Activated CD4-positive, alpha-beta memory T cell treated with anti-CD3 and anti-CD28 coated beads, Interleukin-2, amount 10 ng/mL, durations not matched to agents 7 days and 5 days (primary cell): ENCODE data around the gene RPS6KL1. TPM values are rescaled to one million over a fixed set of nuclear protein-coding genes. Genes with fewer than 3 reads are reported as not detected.

Source experiments
- CTCF ChIA-PET: fragments of 350-600 bp; sonication (Branson Sonifier 250); formaldehyde crosslinking; loops from one replicate; lab custom pipeline; 2021; ENCODE audit warnings: antibody characterized with exemption, inconsistent platforms; lab: Charles Lee
- POLR2A ChIA-PET: fragments of 350-600 bp; sonication (Branson Sonifier 250); formaldehyde crosslinking; loops from one replicate; lab custom pipeline; 2021; ENCODE audit warnings: antibody characterized with exemption; lab: Charles Lee
- DNase-seq: peaks from one replicate; pipeline ENCODE4 v3.0.0-alpha.2; 2020
- H3K27ac Mint-ChIP-seq: one replicate; pipeline ENCODE4 v1.8.0; 2021; ENCODE audit warnings: mild to moderate bottlenecking, mixed read lengths
- H3K27me3 Mint-ChIP-seq: one replicate; pipeline ENCODE4 v1.8.0; 2021; ENCODE audit warnings: mixed read lengths
- H3K36me3 Mint-ChIP-seq: one replicate; pipeline ENCODE4 v1.8.0; 2021; ENCODE audit warnings: low read depth, mixed read lengths
- H3K4me1 Mint-ChIP-seq: one replicate; pipeline ENCODE4 v1.8.0; 2021; ENCODE audit warnings: mixed read lengths
- H3K4me3 Mint-ChIP-seq: one replicate; pipeline ENCODE4 v1.8.0; 2021; ENCODE audit warnings: mild to moderate bottlenecking, mixed read lengths
- H3K9me3 Mint-ChIP-seq: one replicate; pipeline ENCODE4 v1.8.0; 2021; ENCODE audit warnings: mixed read lengths
- total RNA-seq, 2 experiments: library from RNA; stranded (reverse); gene quantifications; one replicate each; pipeline ENCODE4 v1.2.3, GENCODE V29; 2021

Gene RPS6KL1
- total RNA-seq, 2 experiments from 2014 or later: 3.6 to 3.8 TPM

- no peak overlapping the region for H3K27ac Mint-ChIP-seq
- H3K4me3 Mint-ChIP-seq: no peak overlapping the region
- CTCF ChIA-PET: interaction anchor here (1.1 kb wide), 1 partner anchor 27 kb away, joined by 4 read pairs; the partner anchor contains the start of gene RPS6KL1
- H3K9me3 Mint-ChIP-seq: no peaks in the 10 kb centered on the region
- DNase-seq: no peak
- POLR2A ChIA-PET: interaction anchor here (0.9 to 1.5 kb wide), 4 partner anchors 9 to 82 kb away, joined by 3 to 4 read pairs (median 3); no protein-coding TSS in a partner anchor
- H3K4me1 Mint-ChIP-seq: peaks cover 8% of the 10 kb centered on the region
- H3K36me3 Mint-ChIP-seq: no peaks in the 10 kb centered on the region
- H3K27me3 Mint-ChIP-seq: no peaks in the 10 kb centered on the region
Observed at GRCh38 chr14:74949859-74950573, 27.0 kb upstream of the RPS6KL1 start.

- H3K27ac Mint-ChIP-seq: no peak overlapping the region
- peaks cover 8% of the 10 kb centered on the region for H3K4me1 Mint-ChIP-seq
- POLR2A ChIA-PET: interaction anchor here (0.9 to 1.5 kb wide), 4 partner anchors 8 to 81 kb away, joined by 3 to 4 read pairs (median 3); no protein-coding TSS in a partner anchor
- no peak for DNase-seq
- CTCF ChIA-PET: interaction anchor here (1.1 kb wide), 1 partner anchor 26 kb away, joined by 4 read pairs; the partner anchor contains the start of gene RPS6KL1
- no peak overlapping the region for H3K4me3 Mint-ChIP-seq
- H3K36me3 Mint-ChIP-seq: no peaks in the 10 kb centered on the region
- H3K9me3 Mint-ChIP-seq: no peaks in the 10 kb centered on the region
- no peaks in the 10 kb centered on the region for H3K27me3 Mint-ChIP-seq
Observed at GRCh38 chr14:74949191-74949601, 26.1 kb upstream of the RPS6KL1 start.

GRCh38 chr14:74948228-74949175 lies 25.4 kb upstream of the RPS6KL1 start:
- DNase-seq: no peak
- POLR2A ChIA-PET: interaction anchor here (0.9 to 1.5 kb wide), 3 partner anchors 16 to 80 kb away, joined by 3 to 4 read pairs (median 3); no protein-coding TSS in a partner anchor
- no peak overlapping the region for H3K27ac Mint-ChIP-seq
- CTCF ChIA-PET: interaction anchor here (0.6 to 5.3 kb wide), 9 partner anchors 9 to 354 kb away, joined by 3 to 80 read pairs (median 3); no protein-coding TSS in a partner anchor
- peaks cover 9% of the 10 kb centered on the region for H3K4me1 Mint-ChIP-seq
- H3K27me3 Mint-ChIP-seq: no peaks in the 10 kb centered on the region
- H3K4me3 Mint-ChIP-seq: no peak overlapping the region
- H3K9me3 Mint-ChIP-seq: no peaks in the 10 kb centered on the region
- no peaks in the 10 kb centered on the region for H3K36me3 Mint-ChIP-seq

- no peaks in the 10 kb centered on the region for H3K27me3 Mint-ChIP-seq
- peaks cover 18% of the 10 kb centered on the region for H3K4me1 Mint-ChIP-seq
- ChIA-PET POLR2A (interaction anchor here (1.2 kb wide), 1 partner anchor 10 kb away, joined by 3 read pairs; no protein-coding TSS in a partner anchor), CTCF (interaction anchor here (0.6 to 5.3 kb wide), 14 partner anchors 10 to 608 kb away, joined by 3 to 80 read pairs (median 3); partner anchors contain the start of gene ACYP1)
- DNase-seq: no peak
- H3K36me3 Mint-ChIP-seq: no peaks in the 10 kb centered on the region
- H3K4me3 Mint-ChIP-seq: no peak overlapping the region
- H3K9me3 Mint-ChIP-seq: no peaks in the 10 kb centered on the region
- no peak overlapping the region for H3K27ac Mint-ChIP-seq
Observed at GRCh38 chr14:74947353-74948227, 24.5 kb upstream of the RPS6KL1 start.

- ChIA-PET CTCF (interaction anchor here (0.6 to 5.3 kb wide), 18 partner anchors 10 to 608 kb away, joined by 3 to 80 read pairs (median 4); partner anchors contain the start of genes ACYP1, RPS6KL1 and ZC2HC1C), POLR2A (interaction anchor here (0.6 to 1.2 kb wide), 2 partner anchors 9 to 57 kb away, joined by 3 to 4 read pairs; no protein-coding TSS in a partner anchor)
- no peaks in the 10 kb centered on the region for H3K9me3 Mint-ChIP-seq
- no peak overlapping the region for H3K4me3 Mint-ChIP-seq
- H3K4me1 Mint-ChIP-seq: peaks cover 26% of the 10 kb centered on the region
- H3K36me3 Mint-ChIP-seq: no peaks in the 10 kb centered on the region
- H3K27ac Mint-ChIP-seq: no peak overlapping the region
- H3K27me3 Mint-ChIP-seq: no peaks in the 10 kb centered on the region
- no peak for DNase-seq
Observed at GRCh38 chr14:74946659-74947281, 23.7 kb upstream of the RPS6KL1 start.

GRCh38 chr14:74945852-74946658 lies 23.0 kb upstream of the RPS6KL1 start:
- H3K4me3 Mint-ChIP-seq: peak overlapping the region; percentile 2
- no peak overlapping the region for H3K27ac Mint-ChIP-seq
- no peaks in the 10 kb centered on the region for H3K27me3 Mint-ChIP-seq
- ChIA-PET POLR2A (interaction anchor here (0.6 to 1.7 kb wide), 3 partner anchors 8 to 58 kb away, joined by 3 to 4 read pairs (median 3); no protein-coding TSS in a partner anchor), CTCF (interaction anchor here (0.7 to 5.3 kb wide), 23 partner anchors 8 to 356 kb away, joined by 3 to 80 read pairs (median 4); partner anchors contain the start of genes ACYP1, PGF, RPS6KL1 and ZC2HC1C)
- DNase-seq: peak; percentile 79
- peaks cover 33% of the 10 kb centered on the region for H3K4me1 Mint-ChIP-seq
- H3K36me3 Mint-ChIP-seq: no peaks in the 10 kb centered on the region
- H3K9me3 Mint-ChIP-seq: no peaks in the 10 kb centered on the region

GRCh38 chr14:74945261-74945851 lies 22.3 kb upstream of the RPS6KL1 start:
- H3K4me3 Mint-ChIP-seq: no peak overlapping the region

GRCh38 chr14:74942608-74943007 lies 19.5 kb upstream of the RPS6KL1 start:
- ChIA-PET POLR2A (interaction anchor here (0.8 to 2.6 kb wide), 5 partner anchors 11 to 127 kb away, joined by 3 to 17 read pairs (median 13); partner anchors contain the start of genes ACYP1, EIF2B2, PGF and ZC2HC1C), CTCF (interaction anchor here (0.8 to 2.7 kb wide), 7 partner anchors 20 to 146 kb away, joined by 3 to 14 read pairs (median 6); partner anchors contain the start of genes ACYP1 and RPS6KL1)
- H3K27me3 Mint-ChIP-seq: no peaks in the 10 kb centered on the region
- H3K4me1 Mint-ChIP-seq: peaks cover 55% of the 10 kb centered on the region
- H3K27ac Mint-ChIP-seq: peak overlapping the region; percentile 93
- no peak for DNase-seq
- no peaks in the 10 kb centered on the region for H3K9me3 Mint-ChIP-seq
- no peaks in the 10 kb centered on the region for H3K36me3 Mint-ChIP-seq
- peak overlapping the region; percentile 74 for H3K4me3 Mint-ChIP-seq

More at GRCh38 chr14:74945261-74945851, 22.3 kb upstream of the RPS6KL1 start:
- Mint-ChIP-seq H3K9me3 (no peaks in the 10 kb centered on the region), H3K27ac (no peak overlapping the region), H3K27me3 (no peaks in the 10 kb centered on the region), H3K4me1 (peaks cover 38% of the 10 kb centered on the region), H3K36me3 (no peaks in the 10 kb centered on the region)
- ChIA-PET CTCF (interaction anchor here (0.6 to 5.3 kb wide), 28 partner anchors 9 to 349 kb away, joined by 3 to 80 read pairs (median 4); partner anchors contain the start of genes ACYP1, PGF and ZC2HC1C), POLR2A (interaction anchor here (1.7 kb wide), 1 partner anchor 9 kb away, joined by 3 read pairs; no protein-coding TSS in a partner anchor)
- DNase-seq: peak; percentile 33

- ChIA-PET CTCF (interaction anchor here (0.5 to 2.7 kb wide), 8 partner anchors 19 to 146 kb away, joined by 3 to 14 read pairs (median 7); partner anchors contain the start of genes ACYP1 and RPS6KL1), POLR2A (interaction anchor here (0.8 to 2.6 kb wide), 8 partner anchors 11 to 127 kb away, joined by 3 to 17 read pairs (median 7); partner anchors contain the start of genes ACYP1, EIF2B2, PGF and ZC2HC1C)
- H3K9me3 Mint-ChIP-seq: no peaks in the 10 kb centered on the region
- H3K4me3 Mint-ChIP-seq: peak overlapping the region; percentile 74
- peak overlapping the region; percentile 93 for H3K27ac Mint-ChIP-seq
- H3K4me1 Mint-ChIP-seq: peaks cover 57% of the 10 kb centered on the region
- DNase-seq: no peak
- H3K27me3 Mint-ChIP-seq: no peaks in the 10 kb centered on the region
- no peaks in the 10 kb centered on the region for H3K36me3 Mint-ChIP-seq
Observed at GRCh38 chr14:74942181-74942580, 19.1 kb upstream of the RPS6KL1 start.
